Heart right ventricle (tissue), 16 donors: ENCODE measurements around the gene PLAU. TPM values are rescaled to one million over a fixed set of nuclear protein-coding genes. Genes with fewer than 3 reads are reported as not detected.
"Not testable (repeated sequence)": the region's sequence is repeated elsewhere in the genome, so short reads cannot be mapped to it uniquely, and the experiment has no call there.

Experiments used
- ATAC-seq, 8 donors: fragments of 200-7000 bp; cut with Tn5 transposase; one replicate each; pipeline ENCODE4 v1.9.1; 2020; ENCODE audit warnings: mild to moderate bottlenecking in 8 of 8, moderate library complexity in 8 of 8, moderate number of reproducible peaks in 1 of 8
- DNase-seq, 2 donors: peaks; one replicate each; pipeline ENCODE4 v3.0.0-alpha.2; 2020
- H3K27ac ChIP-seq, 10 donors: fragments of 200-600 bp; sonication (generic) in 2 of 10; one replicate each; pipeline versions ENCODE4 v1.5.0 to v1.8.0; 2020 to 2022; ENCODE audit warnings: mild to moderate bottlenecking in 3 of 10
- H3K27me3 ChIP-seq, 7 donors: fragments of 200-600 bp; one replicate each; pipeline ENCODE4 v1.8.0; 2021 to 2022; ENCODE audit warnings: mild to moderate bottlenecking in 2 of 7
- H3K36me3 ChIP-seq, 9 donors: fragments of 200-600 bp; sonication (generic) in 1 of 9; one replicate each; pipeline versions ENCODE4 v1.5.0 to v1.8.0; 2020 to 2022; ENCODE audit warnings: mild to moderate bottlenecking in 2 of 9
- H3K4me1 ChIP-seq, 9 donors: fragments of 200-600 bp; sonication (generic) in 1 of 9; one replicate each; pipeline versions ENCODE4 v1.5.0 to v1.8.0; 2020 to 2022; ENCODE audit warnings: mild to moderate bottlenecking in 4 of 9
- H3K4me3 ChIP-seq, 10 donors: fragments of 200-600 bp; sonication (generic) in 2 of 10; one replicate each; pipeline versions ENCODE4 v1.5.0 to v1.8.0; 2020 to 2022; ENCODE audit warnings: mild to moderate bottlenecking in 7 of 10, moderate library complexity in 2 of 10
- H3K9me3 ChIP-seq, 11 donors: fragments of 200-600 bp in 10 of 11; sonication (generic) in 2 of 11; one replicate each; pipeline versions ENCODE4 v1.5.0 to v1.8.0; 2013 to 2022; ENCODE audit warnings: mild to moderate bottlenecking in 2 of 11, control low read depth in 1 of 11, moderate library complexity in 1 of 11
- WGBS, 2 donors: extraction: QIAGEN DNeasy Blood & Tissue Kit; methylation state at CpG; one replicate each; pipeline ENCODE4 v1.1.7; 2013; ENCODE audit warnings: inconsistent platforms in 1 of 2; 5-methylcytosine and 5-hydroxymethylcytosine counted together
- intact Hi-C, 10 donors: fragments of 100-400 bp; cut with DNase I; formaldehyde crosslinking; loops; one replicate each; pipeline versions ENCODE4 v1.11.1 to v1.14.2; 2022
- polyA plus RNA-seq, 2 donors: library from polyadenylated mRNA; stranded (reverse); fragments of 200-250 nt; gene quantifications; one replicate each; pipeline ENCODE4 v1.2.3, GENCODE V29; 2013
- total RNA-seq, 10 donors: library from RNA; stranded (reverse); fragmentation: NEBNext Ultra II Directional in 3 of 10; extraction: Animal tissue kit (Norgen Biotek cat#: 25700) in 3 of 10; gene quantifications; one replicate each; pipeline versions ENCODE4 v1.2.1 to v1.2.4, GENCODE V29; 2021 to 2023
- TF ChIP-seq, protein P1 (sequence below), 9 donors: fragments of 200-600 bp; sonication (generic) in 2 of 9; IDR thresholded peaks; one replicate each; pipeline versions ENCODE4 v1.5.0 to v1.8.0; 2021 to 2022; ENCODE audit warnings: antibody characterized with exemption in 9 of 9, mild to moderate bottlenecking in 5 of 9, moderate library complexity in 1 of 9
- donor health status: Arrhythmogenic right ventricular cardiomyopathy.
- donor health status: ischemic (EF 13 %, LVEDD 7.1; RV severe dilation, severe dysfunction).
- donor health status: healthy with polysubstance abuse.
- donor health status: DM: no; HTN: yes; CAD: no.
- donor health status: DM: no; HTN: no; CAD: no.
- donor health status: ischemic (EF 25% LVEDD 6.9; RV normal size, moderate dysfunction).
- donor health status: ischemic (EF 25% LVEDD 5.7; RV mildly dilated, moderate dysfunction).
- donor health status: healthy.
- donor health status: DM: yes; HTN: yes; CAD: no.
- donor health status: Ischemic cardiomyopathy.
- donor health status: ischemic (EF 35%, LVEDD 5.7; RV mildly dilated, moderate dysfunction).
- donor health status: nonischemic (EF 11% LVEDD 7.7; RV severe dilation, severe dysfunction).
- donor health status: DM: yes; HTN: yes; CAD: no.
- donor health status: PGD.
- donor health status: ischemic (EF 29% LVEDD 5.4; RV normal size, mild dysfunction).
- donor health status: nonischemic (EF 23%, LVEDD 6.1; RV moderate dilation, normal function).

PLAU gene
- total and polyA plus RNA-seq, 12 donors: 4.4 to 44.3 (median 9.1) TPM

GRCh38 chr10:73914036-73914435 is 3.1 kb downstream of the PLAU start:
- WGBS, 2 donors: 84 to 94% methylated on average over 10 of the region's 10 CpGs

GRCh38 chr10:73915206-73915851 is 4.4 kb downstream of the PLAU start:
- Histone ChIP-seq H3K9me3 (peaks cover 0 to 10% (median 0%) of the 10 kb centered on the region in 11 donors), H3K4me1 (peaks cover 0 to 84% (median 42%) of the 10 kb centered on the region in 9 donors), H3K27ac (peak overlapping the region in 3 of 10 donors; percentile 15 to 31 (median 20)), H3K4me3 (peak overlapping the region in 1 of 10 donors; percentile 84), H3K27me3 (peaks cover 0 to 8% (median 0%) of the 10 kb centered on the region in 7 donors), H3K36me3 (peaks cover 0 to 45% (median 7%) of the 10 kb centered on the region in 9 donors)
- 62 to 65% methylated on average over 8 of the region's 8 CpGs for WGBS, 2 donors
- no peak for DNase-seq
- TF ChIP-seq, protein P1, sequence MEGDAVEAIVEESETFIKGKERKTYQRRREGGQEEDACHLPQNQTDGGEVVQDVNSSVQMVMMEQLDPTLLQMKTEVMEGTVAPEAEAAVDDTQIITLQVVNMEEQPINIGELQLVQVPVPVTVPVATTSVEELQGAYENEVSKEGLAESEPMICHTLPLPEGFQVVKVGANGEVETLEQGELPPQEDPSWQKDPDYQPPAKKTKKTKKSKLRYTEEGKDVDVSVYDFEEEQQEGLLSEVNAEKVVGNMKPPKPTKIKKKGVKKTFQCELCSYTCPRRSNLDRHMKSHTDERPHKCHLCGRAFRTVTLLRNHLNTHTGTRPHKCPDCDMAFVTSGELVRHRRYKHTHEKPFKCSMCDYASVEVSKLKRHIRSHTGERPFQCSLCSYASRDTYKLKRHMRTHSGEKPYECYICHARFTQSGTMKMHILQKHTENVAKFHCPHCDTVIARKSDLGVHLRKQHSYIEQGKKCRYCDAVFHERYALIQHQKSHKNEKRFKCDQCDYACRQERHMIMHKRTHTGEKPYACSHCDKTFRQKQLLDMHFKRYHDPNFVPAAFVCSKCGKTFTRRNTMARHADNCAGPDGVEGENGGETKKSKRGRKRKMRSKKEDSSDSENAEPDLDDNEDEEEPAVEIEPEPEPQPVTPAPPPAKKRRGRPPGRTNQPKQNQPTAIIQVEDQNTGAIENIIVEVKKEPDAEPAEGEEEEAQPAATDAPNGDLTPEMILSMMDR (IDR thresholded peaks at IDR 0.05): no peak
- no peak for ATAC-seq
- intact Hi-C loops: no loop called here

More at GRCh38 chr10:73914036-73914435, 3.1 kb downstream of the PLAU start:
- no peak for DNase-seq
- peaks cover 0 to 84% (median 46%) of the 10 kb centered on the region in 9 donors for H3K4me1 ChIP-seq
- H3K4me3 ChIP-seq: peak overlapping the region in 1 of 10 donors; percentile 84
- intact Hi-C loops: no loop called here
- ATAC-seq: no peak
- H3K9me3 ChIP-seq: peaks cover 0 to 7% (median 0%) of the 10 kb centered on the region in 11 donors
- peaks cover 0 to 45% (median 7%) of the 10 kb centered on the region in 9 donors for H3K36me3 ChIP-seq
- peaks cover 0 to 14% (median 0%) of the 10 kb centered on the region in 7 donors for H3K27me3 ChIP-seq
- TF ChIP-seq, protein P1 (IDR thresholded peaks at IDR 0.05): no peak
- peak overlapping the region in 3 of 10 donors; percentile 20 to 51 (median 36) for H3K27ac ChIP-seq

DNA sequence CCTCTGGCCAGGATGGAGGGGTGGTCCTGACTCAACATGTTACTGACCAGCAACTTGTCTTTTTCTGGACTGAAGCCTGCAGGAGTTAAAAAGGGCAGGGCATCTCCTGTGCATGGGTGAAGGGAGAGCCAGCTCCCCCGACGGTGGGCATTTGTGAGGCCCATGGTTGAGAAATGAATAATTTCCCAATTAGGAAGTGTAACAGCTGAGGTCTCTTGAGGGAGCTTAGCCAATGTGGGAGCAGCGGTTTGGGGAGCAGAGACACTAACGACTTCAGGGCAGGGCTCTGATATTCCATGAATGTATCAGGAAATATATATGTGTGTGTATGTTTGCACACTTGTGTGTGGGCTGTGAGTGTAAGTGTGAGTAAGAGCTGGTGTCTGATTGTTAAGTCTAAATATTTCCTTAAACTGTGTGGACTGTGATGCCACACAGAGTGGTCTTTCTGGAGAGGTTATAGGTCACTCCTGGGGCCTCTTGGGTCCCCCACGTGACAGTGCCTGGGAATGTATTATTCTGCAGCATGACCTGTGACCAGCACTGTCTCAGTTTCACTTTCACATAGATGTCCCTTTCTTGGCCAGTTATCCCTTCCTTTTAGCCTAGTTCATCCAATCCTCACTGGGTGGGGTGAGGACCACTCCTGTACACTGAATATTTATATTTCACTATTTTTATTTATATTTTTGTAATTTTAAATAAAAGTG is 6.0 kb downstream of the PLAU start:
- intact Hi-C loops: no loop called here
- DNase-seq (no peak), ATAC-seq (peak in 7 of 8 donors; percentile 16 to 59 (median 51))
- Histone ChIP-seq H3K4me3 (no peak overlapping the region), H3K9me3 (peaks cover 0 to 10% (median 0%) of the 10 kb centered on the region in 11 donors), H3K4me1 (peaks cover 0 to 75% (median 36%) of the 10 kb centered on the region in 9 donors), H3K27ac (peak overlapping the region in 6 of 10 donors; percentile 3 to 58 (median 31)), H3K36me3 (peaks cover 0 to 45% (median 7%) of the 10 kb centered on the region in 9 donors), H3K27me3 (no peaks in the 10 kb centered on the region)
- TF ChIP-seq, protein P1 (IDR thresholded peaks at IDR 0.05): no peak
- 50 to 65% methylated on average over 5 of the region's 5 CpGs for WGBS, 2 donors

DNA sequence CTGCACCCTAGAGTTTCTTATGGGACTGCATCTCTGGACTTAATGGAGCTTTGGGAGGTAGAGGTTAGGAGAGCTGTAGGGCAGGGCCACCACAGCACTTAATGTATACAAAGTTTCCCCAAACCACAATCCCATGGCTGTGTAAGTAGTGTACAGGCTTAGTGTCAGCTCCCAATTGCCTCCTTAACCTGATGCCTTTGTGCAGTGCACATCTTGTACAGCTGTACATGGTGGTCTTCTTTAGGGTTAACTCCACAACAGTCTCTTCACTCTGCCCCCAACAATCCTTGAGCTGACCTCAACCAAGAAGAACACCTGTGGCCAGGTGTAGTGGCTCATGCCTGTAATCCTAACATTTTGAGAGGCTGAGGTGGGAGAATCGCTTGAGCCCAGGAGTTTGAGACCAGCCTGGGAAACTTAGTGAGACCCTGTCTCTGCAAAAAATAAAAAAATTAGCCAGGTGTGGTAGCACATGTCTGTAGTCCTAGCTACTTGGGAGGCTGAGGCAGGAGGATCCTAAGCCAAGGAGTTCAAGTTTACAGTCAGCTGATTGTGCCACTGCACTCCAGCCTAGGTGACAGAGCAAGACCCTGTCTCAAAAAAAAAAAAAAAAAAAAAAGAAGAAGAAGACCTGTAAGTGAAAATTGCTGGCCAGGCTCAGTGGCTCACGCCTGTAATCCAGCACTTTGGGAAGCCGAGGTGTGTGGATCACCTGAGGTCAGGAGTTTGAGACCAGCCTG is 6.8 kb downstream of the PLAU start:
- intact Hi-C loops: no loop called here
- Histone ChIP-seq H3K27me3 (no peaks in the 10 kb centered on the region), H3K27ac (peak overlapping the region in 5 of 10 donors; percentile 3 to 58 (median 34)), H3K4me3 (no peak overlapping the region), H3K36me3 (peaks cover 0 to 45% (median 7%) of the 10 kb centered on the region in 9 donors), H3K9me3 (peaks cover 0 to 10% (median 0%) of the 10 kb centered on the region in 11 donors), H3K4me1 (peaks cover 0 to 67% (median 29%) of the 10 kb centered on the region in 9 donors)
- ATAC-seq: no peak
- 96 to 100% methylated on average over 3 of the region's 3 CpGs for WGBS, 2 donors
- TF ChIP-seq, protein P1 (IDR thresholded peaks at IDR 0.05): no peak
- no peak for DNase-seq

- ATAC-seq, DNase-seq, H3K9me3 ChIP-seq, H3K27me3 ChIP-seq, H3K4me3 ChIP-seq, intact Hi-C loops: not testable (repeated sequence)
- peak overlapping the region in 8 of 10 donors; percentile 51 to 83 (median 64) for H3K27ac ChIP-seq
- peaks cover 0 to 30% (median 4%) of the 10 kb centered on the region in 9 donors for H3K36me3 ChIP-seq
- H3K4me1 ChIP-seq: peaks cover 0 to 49% (median 22%) of the 10 kb centered on the region in 9 donors
- 90 to 91% methylated on average over 8 of the region's 8 CpGs for WGBS, 2 donors
Observed at GRCh38 chr10:73919481-73919880, 8.5 kb downstream of the PLAU start.
